CD4-positive, alpha-beta memory T cell (primary cell): ENCODE data around the gene PWWP2B. TPM values are rescaled to one million over a fixed set of nuclear protein-coding genes. Genes with fewer than 3 reads are reported as not detected.

Experiments used
- CTCF ChIA-PET: fragments of 350-600 bp; sonication (Branson Sonifier 250); formaldehyde crosslinking; loops from one replicate; lab custom pipeline; 2021; ENCODE audit warnings: inconsistent platforms; ENCODE audit not compliant: partially characterized antibody; lab: Charles Lee
- POLR2A ChIA-PET: fragments of 350-600 bp; sonication (Branson Sonifier 250); formaldehyde crosslinking; loops from one replicate; lab custom pipeline; 2021; ENCODE audit not compliant: partially characterized antibody; lab: Charles Lee
- DNase-seq, 5 donors: peaks; one replicate each; pipeline versions ENCODE4 v3.0.0 to v3.0.0-alpha.2; 2020 to 2022; ENCODE audit warnings: mixed read lengths in 1 of 5
- H3K27ac ChIP-seq: one replicate; pipeline ENCODE4 v1.7.0; 2013; ENCODE audit warnings: low read depth, low read length
- H3K27me3 ChIP-seq: 2 replicates; pipeline ENCODE4 v1.7.0; 2013; ENCODE audit warnings: mild to moderate bottlenecking, low read length, moderate library complexity; ENCODE audit not compliant: insufficient read depth
- H3K36me3 ChIP-seq: 2 replicates; pipeline ENCODE4 v1.7.0; 2013; ENCODE audit warnings: mild to moderate bottlenecking, low read length, moderate library complexity; ENCODE audit not compliant: insufficient read depth
- H3K4me1 ChIP-seq: 2 replicates; pipeline ENCODE4 v1.7.0; 2013; ENCODE audit warnings: mild to moderate bottlenecking, low read length, moderate library complexity; ENCODE audit not compliant: insufficient read depth
- H3K4me3 ChIP-seq, 2 donors: one replicate each; pipeline ENCODE4 v1.7.0; 2013; ENCODE audit warnings: low read length in 2 of 2, mild to moderate bottlenecking in 1 of 2
- H3K9me3 ChIP-seq, 2 donors: one replicate each; pipeline ENCODE4 v1.7.0; 2013; ENCODE audit warnings: low read length in 2 of 2, control low read depth in 1 of 2; ENCODE audit not compliant: control insufficient read depth in 1 of 2
- H3K27ac Mint-ChIP-seq, 7 donors: one replicate each; pipeline ENCODE4 v1.8.0; 2020 to 2021; ENCODE audit warnings: mixed read lengths in 7 of 7, mild to moderate bottlenecking in 6 of 7, inconsistent platforms in 3 of 7, moderate library complexity in 3 of 7
- H3K27me3 Mint-ChIP-seq, 2 donors: one replicate each; pipeline ENCODE4 v1.8.0; 2020 to 2021; ENCODE audit warnings: mixed read lengths in 2 of 2
- H3K36me3 Mint-ChIP-seq, 2 donors: one replicate each; pipeline ENCODE4 v1.8.0; 2020 to 2021; ENCODE audit warnings: mixed read lengths in 2 of 2, inconsistent platforms in 1 of 2, mild to moderate bottlenecking in 1 of 2
- H3K4me1 Mint-ChIP-seq, 4 donors: one replicate each; pipeline ENCODE4 v1.8.0; 2020 to 2021; ENCODE audit warnings: mixed read lengths in 4 of 4, mild to moderate bottlenecking in 1 of 4
- H3K4me3 Mint-ChIP-seq, 8 donors: one replicate each; pipeline ENCODE4 v1.8.0; 2020 to 2021; ENCODE audit warnings: mixed read lengths in 8 of 8, mild to moderate bottlenecking in 7 of 8, moderate library complexity in 6 of 8, inconsistent platforms in 3 of 8
- H3K9me3 Mint-ChIP-seq, 8 donors: one replicate each; pipeline ENCODE4 v1.8.0; 2020 to 2021; ENCODE audit warnings: mixed read lengths in 8 of 8, mild to moderate bottlenecking in 5 of 8, inconsistent platforms in 3 of 8, moderate library complexity in 1 of 8
- intact Hi-C: fragments of 100-400 bp; cut with micrococcal nuclease; formaldehyde crosslinking; loops from one replicate; pipeline ENCODE4 v1.15.1; 2023
- polyA plus RNA-seq, 2 donors: library from polyadenylated mRNA; unstranded; fragments of 300-500 nt; fragmentation: Illumina TruSeq; gene quantifications; one replicate each; pipeline ENCODE4 v1.2.3, GENCODE V29; 2021
- total RNA-seq, 2 experiments: library from RNA; stranded (reverse); gene quantifications; one replicate each; pipeline ENCODE4 v1.2.3, GENCODE V29; 2021

Gene PWWP2B
- total and polyA plus RNA-seq, 4 experiments from 2014 or later, result 0.92 to 9.9 (median 6.3) TPM

DNA sequence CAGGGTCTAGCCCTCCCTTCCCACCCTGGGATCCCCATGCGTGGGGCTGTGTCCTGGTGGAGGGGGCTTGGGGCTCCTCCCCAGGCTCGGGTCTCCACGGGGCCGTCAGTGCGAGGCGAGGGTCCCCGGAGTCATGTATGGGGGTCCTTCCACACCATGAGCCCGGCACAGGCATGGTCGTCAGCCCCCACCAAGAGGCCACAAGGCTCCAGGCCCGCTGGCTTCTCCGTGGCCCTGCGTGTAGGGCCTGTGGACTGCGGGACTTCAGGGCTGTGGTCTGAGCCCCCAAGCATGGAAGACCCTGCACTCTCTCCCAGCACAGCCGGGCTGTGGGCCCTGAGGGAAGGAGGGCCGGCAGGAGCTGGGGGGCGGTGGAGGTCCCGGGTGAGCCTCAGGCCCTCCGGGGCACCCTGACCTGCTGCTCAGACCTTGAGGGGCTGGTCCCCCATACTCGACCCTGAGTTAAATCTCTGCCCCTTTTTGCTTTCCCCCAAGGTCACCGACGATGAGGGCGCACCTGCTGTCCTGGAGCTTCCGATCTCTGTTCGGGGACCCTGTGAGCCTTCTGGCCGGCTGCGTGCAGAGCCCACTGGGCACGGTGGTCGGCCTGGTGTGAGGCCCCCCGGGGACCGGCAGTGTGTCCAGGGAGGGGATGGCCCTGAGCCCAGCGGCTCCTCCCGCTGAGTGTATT, 19.7 kb downstream of the PWWP2B start:
- POLR2A ChIA-PET, result no interaction called here
- no peak for DNase-seq
- H3K4me1 Mint-ChIP-seq, result peaks cover 9 to 19% (median 13%) of the 10 kb centered on the region in 4 donors

DNA sequence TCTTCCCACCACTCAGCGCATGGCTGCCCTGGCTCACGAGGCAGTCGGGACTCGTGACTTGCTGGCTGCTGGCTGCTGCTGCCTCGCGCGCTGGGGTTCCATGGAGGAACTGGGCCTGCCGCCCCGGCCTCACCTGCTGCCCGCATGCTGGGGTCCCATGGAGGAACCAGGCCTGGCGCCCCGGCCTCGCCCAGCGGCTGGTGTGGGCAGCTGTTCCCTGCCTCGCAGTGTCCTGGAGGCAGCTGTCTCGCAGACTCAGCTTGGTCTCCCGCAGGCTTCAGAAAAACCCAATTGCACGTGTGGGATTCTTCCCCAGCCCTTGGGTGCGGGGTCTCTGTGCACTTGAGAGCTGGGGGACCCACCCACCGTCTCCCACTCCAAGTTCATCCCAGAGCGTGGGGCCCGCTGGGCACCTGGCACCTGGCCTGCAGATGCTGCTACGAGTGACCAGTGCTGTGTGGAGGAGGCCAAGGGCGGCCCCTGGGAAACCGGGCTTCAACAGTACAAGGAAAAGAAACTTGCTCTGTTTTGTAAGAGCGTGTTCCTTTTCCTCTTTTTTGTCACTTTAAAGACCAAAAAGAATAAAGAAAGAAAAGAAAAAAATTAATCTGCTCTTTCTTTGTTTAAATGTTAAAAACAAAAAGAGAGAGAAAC, 20.4 kb downstream of the PWWP2B start:
- no peak overlapping the region for H3K27ac Mint-ChIP-seq
- Histone ChIP-seq H3K27ac (no peak overlapping the region), H3K36me3 (no peaks in the 10 kb centered on the region), H3K9me3 (no peaks in the 10 kb centered on the region), H3K4me1 (peaks cover 18% of the 10 kb centered on the region), H3K27me3 (no peaks in the 10 kb centered on the region), H3K4me3 (no peak overlapping the region)
- no peak overlapping the region for H3K4me3 Mint-ChIP-seq
- POLR2A ChIA-PET, result no interaction called here
- H3K9me3 Mint-ChIP-seq, result no peaks in the 10 kb centered on the region
- no peak for DNase-seq
- CTCF ChIA-PET, result no interaction called here
- H3K27me3 Mint-ChIP-seq, result no peaks in the 10 kb centered on the region
- intact Hi-C loops, result no loop called here
- H3K36me3 Mint-ChIP-seq, result peaks cover 8 to 11% of the 10 kb centered on the region in 2 donors
- peaks cover 9 to 23% (median 13%) of the 10 kb centered on the region in 4 donors for H3K4me1 Mint-ChIP-seq

More for the DNA sequence above, 19.7 kb downstream of the PWWP2B start:
- no peaks in the 10 kb centered on the region for H3K9me3 Mint-ChIP-seq
- no peaks in the 10 kb centered on the region for H3K27me3 Mint-ChIP-seq
- H3K4me3 Mint-ChIP-seq, result no peak overlapping the region
- no peak overlapping the region for H3K27ac Mint-ChIP-seq
- Histone ChIP-seq H3K4me1 (peaks cover 14% of the 10 kb centered on the region), H3K9me3 (no peaks in the 10 kb centered on the region), H3K4me3 (no peak overlapping the region), H3K36me3 (no peaks in the 10 kb centered on the region), H3K27ac (no peak overlapping the region), H3K27me3 (no peaks in the 10 kb centered on the region)
- CTCF ChIA-PET, result no interaction called here
- intact Hi-C loops, result no loop called here
- peaks cover 8 to 11% of the 10 kb centered on the region in 2 donors for H3K36me3 Mint-ChIP-seq

DNA sequence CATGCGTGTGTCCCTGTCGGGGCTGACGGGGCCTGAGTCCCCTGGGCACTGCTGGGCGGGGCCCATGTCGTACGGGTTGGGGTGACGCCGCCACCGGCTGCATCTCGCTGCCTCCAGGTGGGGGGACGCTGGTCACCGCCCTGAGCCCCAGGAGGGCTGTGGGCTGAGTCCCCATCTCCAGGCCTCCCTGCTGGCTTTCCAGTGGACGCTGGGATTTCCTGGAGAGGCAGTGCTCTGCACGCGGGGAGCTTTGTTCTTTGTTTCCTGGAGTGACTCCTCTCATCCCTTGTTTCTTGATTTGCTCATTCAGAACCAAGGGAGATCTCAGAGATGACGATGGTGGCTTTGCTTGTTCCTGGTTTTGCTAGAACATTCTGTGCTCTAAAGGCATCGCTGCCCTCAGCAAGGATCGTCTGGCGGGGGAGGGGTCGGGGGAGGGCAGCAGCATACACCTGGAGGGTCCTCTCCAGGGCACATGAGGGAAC, 21.0 kb downstream of the PWWP2B start:
- Histone ChIP-seq H3K9me3 (no peaks in the 10 kb centered on the region), H3K4me3 (no peak overlapping the region), H3K36me3 (no peaks in the 10 kb centered on the region), H3K27me3 (no peaks in the 10 kb centered on the region), H3K4me1 (peaks cover 18% of the 10 kb centered on the region), H3K27ac (no peak overlapping the region)
- no peak overlapping the region for H3K4me3 Mint-ChIP-seq
- ChIA-PET CTCF (no interaction called here), POLR2A (no interaction called here)
- H3K27me3 Mint-ChIP-seq, result no peaks in the 10 kb centered on the region
- peak overlapping the region in 3 of 7 donors; percentile 18 to 57 (median 36) for H3K27ac Mint-ChIP-seq
- H3K36me3 Mint-ChIP-seq, result peaks cover 8 to 12% of the 10 kb centered on the region in 2 donors
- no peak for DNase-seq
- H3K4me1 Mint-ChIP-seq, result peaks cover 9 to 29% (median 17%) of the 10 kb centered on the region in 4 donors
- intact Hi-C loops, result no loop called here
- H3K9me3 Mint-ChIP-seq, result no peaks in the 10 kb centered on the region

DNA sequence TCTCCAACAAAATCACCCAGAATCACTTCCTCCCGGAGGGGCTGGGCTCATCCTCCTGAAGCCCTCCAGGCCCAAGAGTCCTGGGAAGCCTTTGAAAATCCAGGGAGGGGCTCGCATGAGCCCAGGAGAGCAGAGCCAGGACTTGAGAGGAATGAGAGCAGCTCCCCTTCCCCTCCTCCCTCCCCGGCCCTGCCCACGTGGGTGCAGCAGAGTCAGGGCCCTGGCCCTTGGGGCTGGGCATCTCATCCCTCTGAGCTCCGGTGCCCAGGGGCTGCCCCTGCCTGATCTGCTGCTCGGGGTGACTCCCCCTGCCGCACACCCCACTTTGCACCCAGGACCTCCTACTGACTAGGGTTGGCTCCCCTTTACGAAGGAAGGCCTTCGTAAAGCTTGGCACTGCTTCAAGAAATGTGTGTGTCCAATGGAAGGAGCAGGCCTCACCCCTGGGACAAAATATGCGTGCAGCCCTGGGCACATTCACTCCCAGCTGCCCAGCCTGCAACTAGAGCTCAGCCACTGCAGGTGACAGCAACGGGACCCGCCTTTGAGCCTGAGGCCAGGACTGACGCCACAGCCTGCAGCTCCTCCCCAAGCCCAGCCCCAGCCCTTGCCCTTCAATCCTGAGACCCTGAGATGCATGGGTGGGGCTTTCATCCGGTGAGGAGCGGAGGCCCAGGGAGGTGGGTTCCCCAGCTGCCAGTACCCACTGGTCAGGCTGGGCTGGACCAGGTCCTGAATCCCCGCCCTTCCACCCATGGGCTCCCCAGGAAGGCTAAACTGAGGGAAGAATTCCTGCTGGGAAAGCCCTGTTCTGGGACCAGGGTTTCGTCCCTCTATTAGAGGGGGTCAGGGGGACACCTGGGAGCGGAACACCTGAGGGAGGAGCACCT, 21.8 kb downstream of the PWWP2B start:
- Histone ChIP-seq H3K4me3 (no peak overlapping the region), H3K9me3 (no peaks in the 10 kb centered on the region), H3K36me3 (no peaks in the 10 kb centered on the region), H3K4me1 (peaks cover 18% of the 10 kb centered on the region), H3K27ac (no peak overlapping the region), H3K27me3 (no peaks in the 10 kb centered on the region)
- POLR2A ChIA-PET, result no interaction called here
- Mint-ChIP-seq H3K36me3 (peaks cover 8 to 12% of the 10 kb centered on the region in 2 donors), H3K27me3 (no peaks in the 10 kb centered on the region), H3K4me1 (peaks cover 10 to 35% (median 21%) of the 10 kb centered on the region in 4 donors), H3K9me3 (no peaks in the 10 kb centered on the region), H3K27ac (peak overlapping the region in 3 of 7 donors; percentile 42 to 57 (median 57)), H3K4me3 (no peak overlapping the region)
- CTCF ChIA-PET, result interaction anchor here (1.3 kb wide), 1 partner anchor 28 kb away, joined by 3 read pairs; no protein-coding TSS in a partner anchor
- intact Hi-C loops, result no loop called here
- peak in 1 of 5 donors; percentile 36 for DNase-seq

DNA sequence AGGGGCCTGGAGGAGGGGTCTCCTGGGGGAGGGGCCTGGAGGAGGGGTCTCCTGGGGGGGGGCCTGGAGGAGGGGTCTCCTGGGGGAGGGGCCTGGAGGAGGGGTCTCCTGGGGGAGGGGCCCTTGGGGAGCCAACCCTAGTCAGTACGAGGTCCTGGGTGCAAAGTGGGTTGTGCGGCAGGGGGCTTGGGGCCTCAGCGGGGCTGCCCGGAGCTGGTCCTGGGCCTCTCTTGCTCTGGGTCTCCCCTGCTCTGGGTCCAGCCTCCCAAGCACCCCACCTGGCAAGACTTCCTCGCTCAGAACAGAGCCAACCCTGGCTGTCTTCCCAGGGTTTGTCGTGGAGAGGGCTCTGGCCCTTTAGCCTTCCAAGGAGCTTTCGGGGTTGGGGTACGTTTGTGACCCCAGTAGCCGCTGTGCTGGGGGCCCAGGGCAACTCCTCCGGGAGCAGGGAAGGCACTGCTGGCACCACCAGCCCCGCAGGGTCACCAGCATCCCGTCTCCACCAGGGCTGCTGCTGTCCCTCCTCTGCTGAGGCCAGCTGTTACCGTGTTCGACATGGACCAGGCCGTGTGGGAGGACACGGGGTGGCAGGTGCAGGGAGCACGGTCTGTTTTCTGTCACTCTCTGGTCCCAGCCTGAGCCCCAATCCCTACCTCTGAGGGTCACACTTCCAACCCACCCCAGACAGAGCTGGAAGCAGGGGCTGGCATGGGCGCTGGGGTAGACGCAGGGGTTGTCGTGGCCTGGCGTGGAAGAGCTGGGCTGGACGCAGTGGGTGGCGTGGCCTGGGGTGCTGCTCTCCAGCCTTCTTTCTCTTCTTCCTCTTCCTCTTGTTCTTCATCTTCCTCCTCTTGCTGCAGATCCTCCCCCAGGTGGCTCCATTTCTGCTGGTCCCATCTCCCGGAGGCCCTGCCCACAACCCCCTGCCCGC, 22.8 kb downstream of the PWWP2B start:
- no peak overlapping the region for H3K27ac ChIP-seq

DNA sequence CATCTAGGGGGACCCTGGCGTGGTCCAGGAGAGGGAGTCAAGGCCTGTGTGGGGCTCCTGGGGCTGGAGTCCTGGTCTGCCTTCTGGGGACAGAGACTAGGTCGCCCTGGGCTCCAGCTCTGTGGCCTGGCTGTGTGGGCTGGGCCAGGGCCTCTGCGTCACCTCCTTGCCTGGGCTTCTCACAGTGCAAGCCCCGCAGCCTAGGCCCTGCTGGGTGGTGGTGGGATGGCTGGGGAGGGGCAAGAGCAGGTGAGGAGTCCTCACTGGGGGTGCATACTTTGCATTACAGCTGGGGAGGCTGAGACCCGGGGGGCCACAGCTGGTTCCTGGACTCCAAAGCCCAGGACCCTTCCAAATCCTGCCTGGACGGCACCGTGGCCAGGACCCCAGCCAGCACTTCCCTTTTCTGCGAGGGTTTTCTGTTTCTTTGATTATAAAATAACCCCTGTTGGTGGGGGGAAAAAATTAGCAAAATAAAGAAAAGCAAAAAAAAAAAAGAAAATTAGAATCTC, 23.5 kb downstream of the PWWP2B start:
- Mint-ChIP-seq H3K4me1 (peaks cover 5 to 29% (median 13%) of the 10 kb centered on the region in 4 donors), H3K4me3 (no peak overlapping the region), H3K36me3 (peaks cover 2% of the 10 kb centered on the region in 2 donors), H3K27ac (peak overlapping the region in 3 of 7 donors; percentile 36 to 73 (median 66)), H3K9me3 (no peaks in the 10 kb centered on the region), H3K27me3 (no peaks in the 10 kb centered on the region)
- POLR2A ChIA-PET, result interaction anchor here (1.0 to 1.3 kb wide), 3 partner anchors 14 to 27 kb away, joined by 3 read pairs; no protein-coding TSS in a partner anchor
- H3K36me3 ChIP-seq, result no peaks in the 10 kb centered on the region
- DNase-seq, result no peak
- intact Hi-C loops, result no loop called here
- no peak overlapping the region for H3K27ac ChIP-seq
- H3K4me3 ChIP-seq, result no peak overlapping the region
- CTCF ChIA-PET, result no interaction called here
- H3K9me3 ChIP-seq, result no peaks in the 10 kb centered on the region
- peaks cover 18% of the 10 kb centered on the region for H3K4me1 ChIP-seq
- H3K27me3 ChIP-seq, result no peaks in the 10 kb centered on the region

More for the DNA sequence above, 22.8 kb downstream of the PWWP2B start:
- Histone ChIP-seq H3K9me3 (no peaks in the 10 kb centered on the region), H3K4me3 (no peak overlapping the region), H3K27me3 (no peaks in the 10 kb centered on the region), H3K36me3 (no peaks in the 10 kb centered on the region), H3K4me1 (peaks cover 18% of the 10 kb centered on the region)
- H3K4me1 Mint-ChIP-seq, result peaks cover 5 to 35% (median 20%) of the 10 kb centered on the region in 4 donors
- no peaks in the 10 kb centered on the region for H3K27me3 Mint-ChIP-seq
- no peaks in the 10 kb centered on the region for H3K9me3 Mint-ChIP-seq
- H3K36me3 Mint-ChIP-seq, result peaks cover 8% of the 10 kb centered on the region in 2 donors
- CTCF ChIA-PET, result interaction anchor here (1.3 kb wide), 1 partner anchor 27 kb away, joined by 3 read pairs; no protein-coding TSS in a partner anchor
- no peak overlapping the region for H3K4me3 Mint-ChIP-seq
- POLR2A ChIA-PET, result interaction anchor here (1.0 kb wide), 1 partner anchor 15 kb away, joined by 3 read pairs; no protein-coding TSS in a partner anchor
- peak overlapping the region in 4 of 7 donors; percentile 27 to 73 (median 51) for H3K27ac Mint-ChIP-seq
- intact Hi-C loops, result no loop called here
- peak in 1 of 5 donors; percentile 30 for DNase-seq
